HepG2 (cell line): ENCODE measurements around the gene CD68. TPM values are rescaled to one million over a fixed set of nuclear protein-coding genes. Genes with fewer than 3 reads are reported as not detected.

Experiments
- ATF3 ChIP-seq: sonication (generic); formaldehyde crosslinking; IDR thresholded peaks from 2 replicates; pipeline ENCODE4 v1.4.0; 2020; ENCODE audit warnings: missing genetic modification reagents
- ATF4 ChIP-seq, 2 experiments: fragments of 450-650 bp in 1 of 2; sonication (generic) in 1 of 2; formaldehyde crosslinking; IDR thresholded peaks; 2 replicates each; pipeline versions ENCODE4 v1.5.0 to v1.8.0; 2020 to 2022; ENCODE audit warnings: mild to moderate bottlenecking in 1 of 2, missing genetic modification reagents in 1 of 2
- BRD4 ChIP-seq: sonication (generic); formaldehyde crosslinking; IDR thresholded peaks from 2 replicates; pipeline ENCODE4 v1.4.0; 2020; ENCODE audit warnings: missing genetic modification reagents
- CTCF ChIP-seq: sonication (generic); formaldehyde crosslinking; IDR thresholded peaks from 2 replicates; pipeline ENCODE4 v1.5.0; 2020; ENCODE audit warnings: mild to moderate bottlenecking, missing genetic modification reagents, moderate library complexity
- HCFC1 ChIP-seq: fragments of 150-350 bp; IDR thresholded peaks from 2 replicates; pipeline ENCODE4 v1.6.1; 2014; ENCODE audit warnings: low read depth, low read length
- KAT7 ChIP-seq: IDR thresholded peaks from 2 replicates; pipeline ENCODE4 v1.6.1; 2018; ENCODE audit warnings: borderline replicate concordance, missing compliant biosample characterization
- MTA3 ChIP-seq: sonication (generic); formaldehyde crosslinking; IDR thresholded peaks from 2 replicates; pipeline ENCODE4 v1.4.0; 2020; ENCODE audit warnings: missing genetic modification reagents
- PAWR ChIP-seq: sonication (generic); formaldehyde crosslinking; IDR thresholded peaks from 2 replicates; pipeline ENCODE4 v1.4.0; 2020; ENCODE audit warnings: missing genetic modification reagents, mild to moderate bottlenecking, borderline replicate concordance
- SIN3B ChIP-seq: fragments of 150-350 bp; IDR thresholded peaks from 2 replicates; pipeline ENCODE4 v1.6.1; 2014; ENCODE audit warnings: low read length
- SNAPC5 ChIP-seq: sonication (generic); formaldehyde crosslinking; IDR thresholded peaks from 2 replicates; pipeline ENCODE4 v1.8.1; 2023; ENCODE audit warnings: mild to moderate bottlenecking, missing genetic modification reagents, borderline replicate concordance
- ZBTB14 ChIP-seq: sonication (generic); formaldehyde crosslinking; IDR thresholded peaks from 2 replicates; pipeline ENCODE4 v1.4.0; 2020; ENCODE audit warnings: missing genetic modification reagents
- ZBTB42 ChIP-seq: sonication (generic); formaldehyde crosslinking; IDR thresholded peaks from 2 replicates; pipeline ENCODE4 v1.5.0; 2020; ENCODE audit warnings: mild to moderate bottlenecking, missing genetic modification reagents
- ZBTB7A ChIP-seq: sonication (generic); formaldehyde crosslinking; IDR thresholded peaks from 2 replicates; pipeline ENCODE4 v1.8.0; 2022; ENCODE audit warnings: mild to moderate bottlenecking, missing genetic modification reagents
- ZFP1 ChIP-seq: IDR thresholded peaks from 2 replicates; pipeline ENCODE4 v1.6.1; 2016
- ZFP36 ChIP-seq: fragments of 150-350 bp; IDR thresholded peaks from 2 replicates; pipeline ENCODE4 v1.6.1; 2018; ENCODE audit warnings: borderline replicate concordance, low read length, low read depth; ENCODE audit not compliant: partially characterized antibody
- ZFP36L1 ChIP-seq: sonication (generic); formaldehyde crosslinking; IDR thresholded peaks from 2 replicates; pipeline ENCODE4 v1.8.0; 2022; ENCODE audit warnings: mild to moderate bottlenecking, missing genetic modification reagents, moderate library complexity
- ZNF333 ChIP-seq: sonication (generic); formaldehyde crosslinking; IDR thresholded peaks from 2 replicates; pipeline ENCODE4 v1.4.0; 2020; ENCODE audit warnings: mild to moderate bottlenecking, missing genetic modification reagents, borderline replicate concordance
- ZNF33B ChIP-seq: sonication (generic); formaldehyde crosslinking; IDR thresholded peaks from 2 replicates; pipeline ENCODE4 v1.5.1; 2020; ENCODE audit warnings: mild to moderate bottlenecking, missing genetic modification reagents
- ZNF547 ChIP-seq: sonication (generic); formaldehyde crosslinking; IDR thresholded peaks from 2 replicates; pipeline ENCODE4 v1.5.1; 2020; ENCODE audit warnings: mild to moderate bottlenecking, missing genetic modification reagents
- ZNF709 ChIP-seq: sonication (generic); formaldehyde crosslinking; IDR thresholded peaks from 2 replicates; pipeline ENCODE4 v1.5.0; 2020; ENCODE audit warnings: mild to moderate bottlenecking, missing genetic modification reagents
- ZNF777 ChIP-seq: sonication (generic); formaldehyde crosslinking; IDR thresholded peaks from 2 replicates; pipeline ENCODE4 v1.4.0; 2020; ENCODE audit warnings: missing genetic modification reagents
- ZNF792 ChIP-seq: IDR thresholded peaks from 2 replicates; pipeline ENCODE4 v1.6.1; 2016
- polyA plus RNA-seq, 8 experiments: library from polyadenylated mRNA; depleted of rRNA in 3 of 8; stranded (reverse) in 7 of 8; unstranded in 1 of 8; fragments of >200 nt; fragmentation: Illumina TruSeq in 4 of 8; extraction: Trizol in 4 of 8; gene quantifications; 2 replicates each; pipeline versions ENCODE4 v1.2.1 to v1.2.3, GENCODE V29; 2011 to 2016; ENCODE audit warnings: low read depth in 4 of 8, missing spikeins in 1 of 8, mixed read lengths in 1 of 8; ENCODE audit not compliant: insufficient read depth in 1 of 8
- total RNA-seq, 5 experiments: library from RNA; depleted of rRNA; stranded (reverse); fragments of >200 nt; fragmentation: Illumina TruSeq; extraction: Trizol; gene quantifications; 2 replicates each; pipeline ENCODE4 v1.2.3, GENCODE V29; 2016; ENCODE audit warnings: low read depth in 1 of 5
- TF ChIP-seq, protein P1 (sequence below): sonication (generic); formaldehyde crosslinking; IDR thresholded peaks from 2 replicates; pipeline ENCODE4 v1.9.0; 2022; ENCODE audit warnings: missing genetic modification reagents, mild to moderate bottlenecking, borderline replicate concordance
- TF ChIP-seq, protein P2 (sequence below): sonication (generic); formaldehyde crosslinking; IDR thresholded peaks from 2 replicates; pipeline ENCODE4 v1.5.0; 2020; ENCODE audit warnings: missing genetic modification reagents

Gene CD68
- total and polyA plus RNA-seq, 2 of the 13 experiments (the other 11 are each of a cell fraction or from before 2014, with no cell fraction given), result 10.3 to 104 TPM

GRCh38 chr17:7561589-7562207, 17.7 kb upstream of the CD68 start, which contains the start of gene SENP3 (continued):
- no peak; the same call in 1 of the 2 replicates for TF ChIP-seq CTCF (CRISPR knock-in tag)
- TF ChIP-seq ZBTB14 (CRISPR knock-in tag), result peak; percentile 73; the same call in 1 of the 2 replicates
- TF ChIP-seq ZFP36, result no peak
- peak; percentile 62; the same call in 1 of the 2 replicates for TF ChIP-seq ZBTB42 (CRISPR knock-in tag)
- 0 out of 2 replicates have a peak, but pooled peaks have one; percentile 24 for TF ChIP-seq ZNF547 (CRISPR knock-in tag)
- TF ChIP-seq KAT7 (CRISPR knock-in tag), result peak; percentile 91; the same call in 1 of the 2 replicates
- peak; percentile 59 for TF ChIP-seq SIN3B
- no peak for TF ChIP-seq SNAPC5 (CRISPR knock-in tag)
- TF ChIP-seq ZNF792 (CRISPR knock-in tag), result no peak
- TF ChIP-seq HCFC1, result peak; percentile 59; the same call in 1 of the 2 replicates
- 0 out of 4 replicates have a peak, but pooled peaks of 1 of the 2 experiments have one; percentile 30 for TF ChIP-seq ATF4 (CRISPR knock-in tag; IDR thresholded peaks at IDR 0.05)
- no peak for TF ChIP-seq ZFP1
- TF ChIP-seq, protein P1, sequence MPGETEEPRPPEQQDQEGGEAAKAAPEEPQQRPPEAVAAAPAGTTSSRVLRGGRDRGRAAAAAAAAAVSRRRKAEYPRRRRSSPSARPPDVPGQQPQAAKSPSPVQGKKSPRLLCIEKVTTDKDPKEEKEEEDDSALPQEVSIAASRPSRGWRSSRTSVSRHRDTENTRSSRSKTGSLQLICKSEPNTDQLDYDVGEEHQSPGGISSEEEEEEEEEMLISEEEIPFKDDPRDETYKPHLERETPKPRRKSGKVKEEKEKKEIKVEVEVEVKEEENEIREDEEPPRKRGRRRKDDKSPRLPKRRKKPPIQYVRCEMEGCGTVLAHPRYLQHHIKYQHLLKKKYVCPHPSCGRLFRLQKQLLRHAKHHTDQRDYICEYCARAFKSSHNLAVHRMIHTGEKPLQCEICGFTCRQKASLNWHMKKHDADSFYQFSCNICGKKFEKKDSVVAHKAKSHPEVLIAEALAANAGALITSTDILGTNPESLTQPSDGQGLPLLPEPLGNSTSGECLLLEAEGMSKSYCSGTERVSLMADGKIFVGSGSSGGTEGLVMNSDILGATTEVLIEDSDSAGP (CRISPR knock-in tag), result no peak
- TF ChIP-seq ATF3 (CRISPR knock-in tag), result no peak; the same call in 1 of the 2 replicates
- peak; percentile 45; the same call in 1 of the 2 replicates for TF ChIP-seq ZNF777 (CRISPR knock-in tag)
- TF ChIP-seq PAWR, result no peak
- no peak for TF ChIP-seq ZBTB7A (CRISPR knock-in tag)
- 0 out of 2 replicates have a peak, but pooled peaks have one; percentile 32 for TF ChIP-seq ZNF33B (CRISPR knock-in tag)
- no peak for TF ChIP-seq MTA3 (CRISPR knock-in tag)
- 0 out of 2 replicates have a peak, but pooled peaks have one; percentile 13 for TF ChIP-seq ZFP36L1 (CRISPR knock-in tag)
- no peak for TF ChIP-seq BRD4 (CRISPR knock-in tag)
- TF ChIP-seq, protein P2, sequence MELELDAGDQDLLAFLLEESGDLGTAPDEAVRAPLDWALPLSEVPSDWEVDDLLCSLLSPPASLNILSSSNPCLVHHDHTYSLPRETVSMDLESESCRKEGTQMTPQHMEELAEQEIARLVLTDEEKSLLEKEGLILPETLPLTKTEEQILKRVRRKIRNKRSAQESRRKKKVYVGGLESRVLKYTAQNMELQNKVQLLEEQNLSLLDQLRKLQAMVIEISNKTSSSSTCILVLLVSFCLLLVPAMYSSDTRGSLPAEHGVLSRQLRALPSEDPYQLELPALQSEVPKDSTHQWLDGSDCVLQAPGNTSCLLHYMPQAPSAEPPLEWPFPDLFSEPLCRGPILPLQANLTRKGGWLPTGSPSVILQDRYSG (CRISPR knock-in tag), result peak; percentile 80; the same call in 1 of the 2 replicates
- peak; percentile 46; the same call in 1 of the 2 replicates for TF ChIP-seq ZNF333 (CRISPR knock-in tag)
- no peak; the same call in 1 of the 2 replicates for TF ChIP-seq ZNF709 (CRISPR knock-in tag)
